SJSA1 (cell line): Measurements from ENCODE around the gene CLCNKA. TPM values are rescaled to one million over a fixed set of nuclear protein-coding genes. Genes with fewer than 3 reads are reported as not detected.
A peak's percentile ranks its signal among the peaks of the same experiment; 100 is the strongest.

Source experiments
- DNase-seq, 2 experiments: peaks; one replicate each; pipeline ENCODE4 v3.0.0-alpha.2; 2015 to 2020; ENCODE audit warnings: low spot score in 2 of 2, low read depth in 1 of 2
- H3K27ac ChIP-seq: fragments of 250-450 bp; sonication (Bioruptor Pico); 2 replicates; pipeline ENCODE4 v1.5.1; 2020; ENCODE audit warnings: mild to moderate bottlenecking, moderate library complexity
- H3K27me3 ChIP-seq: fragments of 250-450 bp; sonication (Bioruptor Pico); replicated peaks from 2 replicates; pipeline ENCODE4 v1.5.1; 2020; ENCODE audit warnings: mild to moderate bottlenecking, moderate library complexity
- H3K36me3 ChIP-seq: fragments of 250-450 bp; sonication (Bioruptor Pico); 2 replicates; pipeline ENCODE4 v1.5.1; 2020; ENCODE audit warnings: mild to moderate bottlenecking
- H3K4me1 ChIP-seq: fragments of 250-450 bp; sonication (Bioruptor Pico); replicated peaks from 2 replicates; pipeline ENCODE4 v1.6.1; 2021; ENCODE audit warnings: mild to moderate bottlenecking
- H3K4me3 ChIP-seq: fragments of 250-450 bp; sonication (Bioruptor Pico); 2 replicates; pipeline ENCODE4 v1.5.1; 2020; ENCODE audit warnings: mild to moderate bottlenecking
- H3K9me3 ChIP-seq: fragments of 250-450 bp; sonication (Bioruptor Pico); replicated peaks from 2 replicates; pipeline ENCODE4 v1.5.1; 2020; ENCODE audit warnings: mild to moderate bottlenecking
- total RNA-seq: library from RNA; depleted of rRNA; stranded (reverse); fragments of >200 nt; shearing (Covaris generic); gene quantifications from 2 replicates; pipeline ENCODE4 v1.2.3, GENCODE V29; 2014

The CLCNKA gene
- total RNA-seq, 1 experiment from 2014 or later = not detected

DNA sequence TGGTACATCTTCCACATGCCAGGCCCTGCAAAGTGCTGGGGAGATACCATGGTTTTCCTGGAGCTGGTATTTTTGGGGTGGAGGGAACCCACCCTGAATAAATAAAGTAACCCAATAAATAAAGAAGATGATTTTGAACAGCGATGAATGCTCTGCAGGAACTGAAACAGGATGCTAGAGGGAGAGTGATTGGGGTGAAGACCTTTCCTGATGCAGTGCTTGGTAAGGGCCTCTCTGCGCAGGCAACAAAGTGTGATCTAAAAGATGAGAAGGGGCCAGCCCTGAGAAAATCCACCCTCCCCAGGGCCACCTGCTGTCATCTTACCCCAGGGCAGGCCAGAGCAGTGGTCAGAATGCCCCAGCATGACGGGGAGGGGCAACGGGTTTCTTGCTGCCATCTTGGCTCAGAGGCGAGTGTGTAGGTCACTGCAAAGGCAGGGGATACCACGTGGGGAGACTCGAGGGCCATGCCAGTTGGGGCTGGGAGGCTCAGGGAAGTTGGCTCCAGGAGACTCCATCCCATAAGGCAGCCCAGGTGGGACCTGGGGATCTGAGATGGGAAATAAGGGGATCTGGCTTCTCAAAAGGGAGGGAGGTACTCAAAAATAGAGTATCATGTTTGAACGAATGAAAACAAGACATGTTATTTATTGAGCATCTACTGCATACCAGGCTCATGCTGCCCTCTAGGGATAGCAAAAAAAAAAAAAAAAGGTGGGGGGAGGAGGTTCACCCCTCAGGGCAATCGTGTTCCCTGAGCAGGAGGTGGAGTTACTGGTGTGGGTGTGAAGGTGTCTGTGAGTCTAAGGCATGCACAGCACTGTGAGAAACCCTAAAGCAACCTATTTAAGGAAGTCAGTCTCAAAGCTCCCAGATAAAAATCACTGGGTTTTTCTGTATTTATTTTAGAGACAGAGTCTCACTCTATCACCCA is 15.0 kb upstream of the CLCNKA start:
- no peaks in the 10 kb centered on the region for H3K27me3 ChIP-seq
- no peaks in the 10 kb centered on the region for H3K9me3 ChIP-seq
- no peak overlapping the region for H3K27ac ChIP-seq
- H3K36me3 ChIP-seq = no peaks in the 10 kb centered on the region
- no peak overlapping the region for H3K4me3 ChIP-seq
- DNase-seq = peak in 1 of 2 experiments; percentile 32
- H3K4me1 ChIP-seq = peaks cover 6% of the 10 kb centered on the region; the same call in 1 of the 2 replicates

DNA sequence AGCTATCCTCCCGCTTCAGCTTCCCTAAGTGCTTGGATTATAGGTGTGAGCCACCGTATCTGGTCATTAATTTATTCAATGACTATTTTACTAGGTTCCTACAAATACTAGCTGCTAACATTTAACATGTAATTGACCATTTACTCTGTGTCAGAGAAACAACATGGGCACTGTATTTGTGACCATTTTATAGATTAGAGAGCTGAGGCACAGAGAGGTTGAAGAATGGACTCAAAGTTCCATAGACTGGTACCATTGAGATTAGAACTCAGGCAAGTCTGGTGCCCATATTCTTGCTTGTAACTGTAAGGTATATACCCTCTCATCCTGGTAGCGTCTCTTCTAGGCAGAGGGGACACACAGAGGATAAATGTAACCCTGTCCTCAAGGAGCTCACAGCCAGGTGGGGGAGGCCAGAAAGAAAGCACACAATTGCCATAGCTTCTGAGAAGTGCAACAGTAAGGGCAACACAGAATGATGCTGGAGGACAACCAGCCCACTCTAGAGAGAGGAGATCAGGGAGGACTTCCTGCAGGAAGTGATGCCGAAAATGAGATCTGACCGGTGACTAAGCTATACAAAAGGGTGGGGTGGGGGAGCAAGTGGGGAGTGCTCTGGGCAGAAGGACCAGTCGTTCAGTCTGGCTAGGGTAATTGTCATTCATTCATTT is 14.0 kb upstream of the CLCNKA start:
- Histone ChIP-seq H3K27ac (no peak overlapping the region), H3K4me1 (peaks cover 13% of the 10 kb centered on the region), H3K9me3 (no peaks in the 10 kb centered on the region), H3K27me3 (no peaks in the 10 kb centered on the region), H3K36me3 (no peaks in the 10 kb centered on the region), H3K4me3 (no peak overlapping the region)
- DNase-seq = no peak

- H3K4me3 ChIP-seq = no peak overlapping the region
- no peaks in the 10 kb centered on the region for H3K9me3 ChIP-seq
- no peak overlapping the region for H3K27ac ChIP-seq
- H3K27me3 ChIP-seq = no peaks in the 10 kb centered on the region
- peaks cover 24% of the 10 kb centered on the region for H3K4me1 ChIP-seq
- DNase-seq = peak; percentile 73 to 85
- H3K36me3 ChIP-seq = no peaks in the 10 kb centered on the region
These were observed 12.8 kb upstream of the CLCNKA start for GRCh38 chr1:16009030-16009460.

DNA sequence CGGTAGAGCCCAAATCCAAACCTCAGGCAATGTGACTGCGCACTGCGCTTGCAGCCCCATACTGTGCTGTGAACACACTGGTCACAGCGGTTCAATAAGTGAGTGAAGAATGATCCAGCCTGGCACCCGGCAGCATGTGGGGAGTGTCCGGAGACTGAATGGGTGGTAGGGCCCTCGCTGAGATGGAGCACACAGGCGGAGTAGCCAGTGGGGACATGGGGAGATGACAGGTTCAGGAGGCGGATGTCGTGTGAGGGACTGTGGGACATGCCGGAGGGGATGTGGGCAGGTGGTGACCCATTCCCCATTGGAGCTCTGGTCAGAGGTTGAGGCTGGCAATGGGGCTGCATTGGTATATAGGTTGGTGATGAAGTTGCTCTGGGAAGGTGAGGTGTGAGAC is 12.2 kb upstream of the CLCNKA start:
- no peak overlapping the region for H3K27ac ChIP-seq
- DNase-seq = no peak
- H3K4me1 ChIP-seq = peaks cover 24% of the 10 kb centered on the region
- no peaks in the 10 kb centered on the region for H3K27me3 ChIP-seq
- no peak overlapping the region for H3K4me3 ChIP-seq
- no peaks in the 10 kb centered on the region for H3K36me3 ChIP-seq
- no peaks in the 10 kb centered on the region for H3K9me3 ChIP-seq

GRCh38 chr1:16010837-16011236 is 11.0 kb upstream of the CLCNKA start:
- Histone ChIP-seq H3K9me3 (no peaks in the 10 kb centered on the region), H3K27me3 (no peaks in the 10 kb centered on the region), H3K4me3 (no peak overlapping the region), H3K27ac (no peak overlapping the region), H3K4me1 (peaks cover 24% of the 10 kb centered on the region), H3K36me3 (no peaks in the 10 kb centered on the region)
- no peak for DNase-seq

DNA sequence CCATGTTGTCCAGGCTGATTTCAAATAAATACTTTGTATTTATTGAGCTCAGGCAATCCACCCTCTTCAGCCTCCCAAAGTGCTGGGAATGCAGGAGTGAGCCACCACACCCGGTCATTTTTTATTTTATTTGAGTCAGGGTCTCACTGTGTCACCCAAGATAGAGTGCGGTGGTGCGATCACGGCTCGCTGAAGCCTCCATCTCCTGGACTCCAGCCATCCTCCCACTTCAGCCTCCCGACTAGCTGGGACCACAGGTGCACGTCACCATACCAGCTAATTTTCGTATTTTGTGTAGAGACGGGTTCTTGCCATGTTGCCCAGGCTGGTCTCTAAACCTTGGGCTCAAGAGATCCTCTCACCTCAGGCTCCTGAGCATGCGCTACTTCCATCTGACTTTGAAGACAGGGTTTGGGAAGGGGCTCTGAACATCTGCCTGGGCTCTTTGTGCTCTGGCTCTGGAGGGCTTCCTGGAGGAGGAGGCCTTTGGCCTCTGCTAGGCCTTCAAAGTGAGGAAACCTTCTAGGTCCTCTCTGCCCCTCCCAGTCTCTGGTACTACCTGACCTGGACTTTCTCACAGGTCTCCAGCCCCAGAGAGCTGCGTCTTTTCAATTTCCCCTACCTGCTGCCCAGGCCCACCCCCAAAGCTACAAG is 9.8 kb upstream of the CLCNKA start:
- H3K27me3 ChIP-seq = no peaks in the 10 kb centered on the region
- no peak for DNase-seq
- no peaks in the 10 kb centered on the region for H3K36me3 ChIP-seq
- H3K4me1 ChIP-seq = peaks cover 24% of the 10 kb centered on the region
- H3K4me3 ChIP-seq = no peak overlapping the region
- no peak overlapping the region for H3K27ac ChIP-seq
- H3K9me3 ChIP-seq = no peaks in the 10 kb centered on the region

GRCh38 chr1:16012590-16013219 is 9.1 kb upstream of the CLCNKA start:
- peak; percentile 52 to 72 for DNase-seq
- peak overlapping the region; percentile 31 for H3K4me3 ChIP-seq
- H3K4me1 ChIP-seq = peaks cover 24% of the 10 kb centered on the region
- no peaks in the 10 kb centered on the region for H3K27me3 ChIP-seq
- H3K9me3 ChIP-seq = no peaks in the 10 kb centered on the region
- peak overlapping the region; percentile 54 for H3K27ac ChIP-seq
- no peaks in the 10 kb centered on the region for H3K36me3 ChIP-seq

DNA sequence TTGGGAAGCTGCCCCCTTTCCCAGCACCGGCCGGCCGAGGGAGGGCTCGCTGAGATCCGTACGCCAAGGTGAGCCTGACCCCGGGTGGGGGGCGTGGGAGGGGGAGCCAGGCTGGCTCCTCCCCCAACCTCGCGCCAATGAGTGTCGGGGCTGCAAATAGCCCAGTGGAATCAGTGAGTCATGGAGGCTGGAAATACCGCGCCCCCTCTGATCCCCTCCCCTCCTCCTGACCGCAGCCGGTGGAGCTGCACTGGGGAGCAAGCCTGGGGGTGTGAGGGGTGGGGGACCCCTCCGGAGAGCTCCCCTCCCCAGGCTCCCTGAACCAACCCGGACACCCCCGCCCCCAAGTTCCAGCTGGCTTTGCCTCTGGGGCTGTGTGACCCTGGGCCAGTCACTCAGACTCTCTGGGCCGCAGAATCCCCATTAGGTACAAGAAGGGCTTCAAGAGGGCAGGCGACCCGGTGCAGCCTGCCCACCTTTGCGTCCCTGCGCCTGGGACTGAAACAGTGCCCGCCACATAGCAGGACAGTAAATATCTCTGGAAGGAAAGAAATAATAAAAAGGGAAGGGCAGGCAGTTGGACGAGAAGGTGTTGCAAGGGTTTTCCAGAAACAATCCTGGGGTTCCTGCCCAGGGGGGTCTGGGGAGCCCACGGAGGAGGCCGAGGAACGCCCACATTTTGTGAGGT is 8.5 kb upstream of the CLCNKA start:
- no peaks in the 10 kb centered on the region for H3K9me3 ChIP-seq
- no peaks in the 10 kb centered on the region for H3K36me3 ChIP-seq
- peak overlapping the region; percentile 31 for H3K4me3 ChIP-seq
- peak overlapping the region; percentile 54 for H3K27ac ChIP-seq
- H3K27me3 ChIP-seq = no peaks in the 10 kb centered on the region
- peak; percentile 45 to 75 for DNase-seq
- peaks cover 18% of the 10 kb centered on the region for H3K4me1 ChIP-seq

GRCh38 chr1:16013908-16014258 is 8.0 kb upstream of the CLCNKA start:
- no peak for DNase-seq
- Histone ChIP-seq H3K36me3 (no peaks in the 10 kb centered on the region), H3K9me3 (no peaks in the 10 kb centered on the region), H3K4me3 (no peak overlapping the region), H3K27me3 (no peaks in the 10 kb centered on the region), H3K27ac (no peak overlapping the region), H3K4me1 (peaks cover 18% of the 10 kb centered on the region)

- DNase-seq = no peak
- no peak overlapping the region for H3K27ac ChIP-seq
- H3K27me3 ChIP-seq = no peaks in the 10 kb centered on the region
- H3K36me3 ChIP-seq = no peaks in the 10 kb centered on the region
- peaks cover 23% of the 10 kb centered on the region for H3K4me1 ChIP-seq
- H3K4me3 ChIP-seq = no peak overlapping the region
- no peaks in the 10 kb centered on the region for H3K9me3 ChIP-seq
These were observed 7.0 kb upstream of the CLCNKA start for GRCh38 chr1:16014509-16015482.

DNA sequence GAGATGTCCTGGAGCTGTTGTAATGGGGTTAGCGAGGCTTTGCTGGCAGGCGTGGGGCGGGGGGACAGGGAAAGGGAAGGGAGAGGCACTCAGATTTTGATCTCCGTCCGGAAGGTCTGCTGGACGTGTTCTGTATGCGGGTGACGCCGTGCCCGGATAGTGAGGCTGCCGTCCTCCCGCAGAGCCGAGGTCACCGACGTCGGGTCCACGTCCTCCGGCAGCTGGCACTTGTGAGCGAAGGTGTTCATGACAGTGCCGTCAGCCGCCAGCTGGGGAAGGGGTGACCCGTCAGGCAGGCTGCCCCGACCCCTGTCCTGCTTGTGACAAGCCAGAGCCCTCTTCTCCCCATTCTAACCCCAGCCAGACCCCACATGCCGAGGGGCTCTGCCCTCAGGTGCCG is 6.3 kb upstream of the CLCNKA start:
- no peak for DNase-seq
- no peak overlapping the region for H3K27ac ChIP-seq
- no peaks in the 10 kb centered on the region for H3K36me3 ChIP-seq
- H3K27me3 ChIP-seq = no peaks in the 10 kb centered on the region
- peaks cover 23% of the 10 kb centered on the region for H3K4me1 ChIP-seq
- H3K9me3 ChIP-seq = no peaks in the 10 kb centered on the region
- H3K4me3 ChIP-seq = no peak overlapping the region
